IMR-90 (cell line): Measurements from ENCODE around the gene DERL3. TPM values are rescaled to one million over a fixed set of nuclear protein-coding genes. Genes with fewer than 3 reads are reported as not detected.

Source experiments
- ATAC-seq: fragments of 200-7000 bp; cut with Tn5 transposase; 2 replicates; pipeline ENCODE4 v1.9.1; 2020; ENCODE audit warnings: low read depth, mild to moderate bottlenecking, moderate library complexity
- BruUV-seq: library from RNA; stranded (reverse); fragments of 400-500 nt; replicated peaks from 2 replicates; lab custom pipeline; 2021; lab: Mats Ljungman, UMichigan
- CTCF ChIA-PET: fragments of 300-600 bp; formaldehyde crosslinking; extraction: SDS; loops from one replicate; lab custom pipeline; 2021; ENCODE audit warnings: antibody characterized with exemption; lab: Yijun Ruan, JAX
- POLR2A ChIA-PET: fragments of 300-600 bp; sonication (Branson Sonifier 250); formaldehyde crosslinking; loops from one replicate; lab custom pipeline; 2022; ENCODE audit warnings: antibody characterized with exemption; ENCODE audit not compliant: unreplicated experiment; lab: Charles Lee
- DNase-seq: peaks from one replicate; pipeline ENCODE4 v3.0.0; 2013
- H2AFZ ChIP-seq: replicated peaks from 2 replicates; pipeline ENCODE3; 2013; ENCODE audit warnings: low read length, mild to moderate bottlenecking; ENCODE audit not compliant: poor library complexity
- H2AK5ac ChIP-seq: 2 replicates; pipeline ENCODE4 v1.6.1; 2013; ENCODE audit warnings: low read depth, low read length, inconsistent platforms
- H2AK9ac ChIP-seq: replicated peaks from 2 replicates; pipeline ENCODE3; 2013; ENCODE audit warnings: mild to moderate bottlenecking, low read depth, low read length, moderate library complexity; ENCODE audit not compliant: poor library complexity
- H2BK120ac ChIP-seq: 2 replicates; pipeline ENCODE4 v1.6.1; 2013; ENCODE audit warnings: low read depth, low read length, inconsistent platforms
- H2BK15ac ChIP-seq: 3 replicates; pipeline ENCODE4 v1.6.1; 2013; ENCODE audit warnings: low read depth, low read length, inconsistent platforms
- H2BK20ac ChIP-seq: 2 replicates; pipeline ENCODE4 v1.6.1; 2013; ENCODE audit warnings: low read depth, mild to moderate bottlenecking, inconsistent platforms, low read length, moderate library complexity
- H2BK5ac ChIP-seq: 2 replicates; pipeline ENCODE4 v1.6.1; 2013; ENCODE audit warnings: mild to moderate bottlenecking, low read depth, low read length, inconsistent platforms; ENCODE audit not compliant: poor library complexity, severe bottlenecking
- H3K14ac ChIP-seq: replicated peaks from 2 replicates; pipeline ENCODE4 v1.6.1; 2013; ENCODE audit warnings: low read depth, low read length, inconsistent platforms
- H3K18ac ChIP-seq: 2 replicates; pipeline ENCODE4 v1.6.1; 2013; ENCODE audit warnings: low read depth, low read length, control low read depth
- H3K23ac ChIP-seq: 2 replicates; pipeline ENCODE4 v1.6.1; 2013; ENCODE audit warnings: low read depth, low read length, inconsistent platforms
- H3K27ac ChIP-seq: 2 replicates; pipeline ENCODE4 v1.5.1; 2013; ENCODE audit warnings: mild to moderate bottlenecking, control low read depth, low read length; ENCODE audit not compliant: insufficient read depth
- H3K27me3 ChIP-seq: 2 replicates; pipeline ENCODE4 v1.6.1; 2013; ENCODE audit warnings: low read length; ENCODE audit not compliant: control insufficient read depth, insufficient read depth
- H3K36me3 ChIP-seq: 2 replicates; pipeline ENCODE4 v1.6.1; 2013; ENCODE audit warnings: low read length, mixed read lengths; ENCODE audit not compliant: control insufficient read depth, insufficient read depth
- H3K4ac ChIP-seq: 2 replicates; pipeline ENCODE4 v1.6.1; 2013; ENCODE audit warnings: low read depth, low read length, inconsistent platforms
- H3K4me1 ChIP-seq: 2 replicates; pipeline ENCODE4 v1.6.1; 2013; ENCODE audit warnings: low read length, mixed read lengths; ENCODE audit not compliant: control insufficient read depth, insufficient read depth
- H3K4me2 ChIP-seq: 2 replicates; pipeline ENCODE4 v1.6.1; 2013; ENCODE audit warnings: low read depth, mild to moderate bottlenecking, control low read depth, low read length, moderate library complexity
- H3K4me3 ChIP-seq: 2 replicates; pipeline ENCODE4 v1.5.1; 2013; ENCODE audit warnings: low read depth, mild to moderate bottlenecking, control low read depth, low read length, moderate library complexity; ENCODE audit not compliant: insufficient read depth
- H3K56ac ChIP-seq: 2 replicates; pipeline ENCODE4 v1.6.1; 2013; ENCODE audit warnings: low read length, inconsistent platforms; ENCODE audit not compliant: insufficient read depth; ENCODE audit errors: extremely low read depth
- H3K79me1 ChIP-seq, 2 experiments: 2 replicates each; pipeline ENCODE4 v1.6.1; 2013; ENCODE audit warnings: low read length in 2 of 2, inconsistent platforms in 1 of 2, low read depth in 1 of 2
- H3K9ac ChIP-seq: 2 replicates; pipeline ENCODE4 v1.6.1; 2013; ENCODE audit warnings: low read depth, low read length, control low read depth
- H3K9me1 ChIP-seq: 2 replicates; pipeline ENCODE4 v1.6.1; 2013; ENCODE audit warnings: low read length, inconsistent platforms; ENCODE audit not compliant: insufficient read depth
- H3K9me3 ChIP-seq: 2 replicates; pipeline ENCODE4 v1.6.1; 2013; ENCODE audit warnings: low read length; ENCODE audit not compliant: control insufficient read depth, insufficient read depth
- H4K20me1 ChIP-seq: 2 replicates; pipeline ENCODE4 v1.6.1; 2013; ENCODE audit warnings: low read length, inconsistent platforms; ENCODE audit not compliant: insufficient read depth
- H4K5ac ChIP-seq: 2 replicates; pipeline ENCODE4 v1.6.1; 2013; ENCODE audit warnings: mild to moderate bottlenecking, low read depth, low read length, control low read depth
- H4K8ac ChIP-seq, 2 experiments: 2 replicates each; pipeline ENCODE4 v1.6.1; 2013; ENCODE audit warnings: low read depth in 2 of 2, low read length in 2 of 2, control low read depth in 1 of 2, inconsistent platforms in 1 of 2
- H4K91ac ChIP-seq: 2 replicates; pipeline ENCODE4 v1.6.1; 2013; ENCODE audit warnings: low read depth, low read length, inconsistent platforms; ENCODE audit not compliant: insufficient read depth
- BHLHE40 ChIP-seq: fragments of 150-350 bp; IDR thresholded peaks from 2 replicates; pipeline ENCODE4 v1.6.1; 2016; ENCODE audit warnings: mild to moderate bottlenecking, low read depth, low read length
- CEBPB ChIP-seq: IDR thresholded peaks from 2 replicates; pipeline ENCODE4 v1.6.1; 2012; ENCODE audit warnings: low read depth, low read length, improper control_type of control experiment
- CHD1 ChIP-seq: IDR thresholded peaks from 2 replicates; pipeline ENCODE4 v1.6.1; 2012; ENCODE audit warnings: low read depth, low read length, improper control_type of control experiment
- FOS ChIP-seq: fragments of 150-350 bp; IDR thresholded peaks from 2 replicates; pipeline ENCODE4 v1.6.1; 2016; ENCODE audit warnings: low read depth, low read length
- MAFK ChIP-seq: IDR thresholded peaks from 2 replicates; pipeline ENCODE4 v1.6.1; 2012; ENCODE audit warnings: low read depth, low read length, improper control_type of control experiment
- MAZ ChIP-seq: IDR thresholded peaks from 2 replicates; pipeline ENCODE4 v1.6.1; 2012; ENCODE audit warnings: low read depth, mild to moderate bottlenecking, low read length, improper control_type of control experiment, moderate library complexity, borderline replicate concordance
- MXI1 ChIP-seq: IDR thresholded peaks from 2 replicates; pipeline ENCODE4 v1.6.1; 2012; ENCODE audit warnings: low read depth, mild to moderate bottlenecking, low read length, moderate library complexity, borderline replicate concordance
- NFE2L2 ChIP-seq: fragments of 150-350 bp; IDR thresholded peaks from 2 replicates; pipeline ENCODE4 v1.6.1; 2016; ENCODE audit warnings: low read depth, mild to moderate bottlenecking, low read length
- POLR2A ChIP-seq: IDR thresholded peaks from 2 replicates; pipeline ENCODE4 v1.6.1; 2012; ENCODE audit warnings: mild to moderate bottlenecking, low read depth, low read length
- RAD21 ChIP-seq: IDR thresholded peaks from 2 replicates; pipeline ENCODE4 v1.6.1; 2012; ENCODE audit warnings: low read length, improper control_type of control experiment
- RCOR1 ChIP-seq: IDR thresholded peaks from 2 replicates; pipeline ENCODE4 v1.6.1; 2012; ENCODE audit warnings: mild to moderate bottlenecking, low read length, improper control_type of control experiment; ENCODE audit not compliant: insufficient replicate concordance
- RFX5 ChIP-seq: IDR thresholded peaks from 2 replicates; pipeline ENCODE4 v1.8.0; 2012; ENCODE audit warnings: low read depth, mild to moderate bottlenecking, low read length, moderate library complexity
- SMC3 ChIP-seq: fragments of 150-350 bp; IDR thresholded peaks from 2 replicates; pipeline ENCODE4 v1.6.1; 2016; ENCODE audit warnings: low read depth, mild to moderate bottlenecking, antibody characterized with exemption, low read length, moderate library complexity
- WGBS, 2 experiments: methylation state at CpG; one replicate each; pipeline versions ENCODE4 v1.1.5 to v1.1.7; 2013; ENCODE audit warnings: missing lambda C conversion rate in 2 of 2; ENCODE audit not compliant: insufficient read length in 1 of 2; ENCODE audit errors: extremely low coverage in 2 of 2; 5-methylcytosine and 5-hydroxymethylcytosine counted together
- dilution Hi-C: fragments of 300-500 bp; cut with HindIII; formaldehyde crosslinking; loops from one replicate; pipeline ENCODE4 v1.14.3; 2018; ENCODE audit warnings: low sequenced_read_pairs; ENCODE audit not compliant: unreplicated experiment
- in situ Hi-C: fragments of 300-500 bp; cut with MboI; formaldehyde crosslinking; loops from 3 replicates; pipeline ENCODE4 v1.14.3; 2019; ENCODE audit warnings: low sequenced_read_pairs, inconsistent platforms, mixed read lengths
- intact Hi-C: fragments of 100-400 bp; cut with micrococcal nuclease; formaldehyde crosslinking; loops from 2 replicates; pipeline ENCODE4 v1.10.0; 2022
- polyA plus RNA-seq, 3 experiments: library from polyadenylated mRNA; depleted of rRNA; stranded (reverse); fragments of >200 nt; gene quantifications; 2 replicates each; pipeline ENCODE4 v1.2.3, GENCODE V29; 2012; ENCODE audit warnings: low replicate concordance in 1 of 3
- total RNA-seq: library from RNA; depleted of rRNA; stranded (reverse); fragments of >200 nt; gene quantifications from 2 replicates; pipeline ENCODE4 v1.2.3, GENCODE V29; 2012
- TF ChIP-seq, protein P1 (sequence below): conservative IDR thresholded peaks from 2 replicates; pipeline ENCODE4 v1.5.1; 2012; ENCODE audit warnings: mild to moderate bottlenecking, low read depth, low read length, improper control_type of control experiment
- TF ChIP-seq, protein P2 (sequence below): fragments of 150-350 bp; IDR thresholded peaks from 2 replicates; pipeline ENCODE4 v1.6.1; 2017; ENCODE audit warnings: mild to moderate bottlenecking, antibody characterized with exemption, low read length, low read depth
- TF ChIP-seq, protein P3 (sequence below): fragments of 150-350 bp; IDR thresholded peaks from 2 replicates; pipeline ENCODE4 v1.6.1; 2016; ENCODE audit warnings: low read depth, mild to moderate bottlenecking, low read length, moderate library complexity, borderline replicate concordance

Gene DERL3
- total and polyA plus RNA-seq, 2 of the 4 experiments (the other 2 are of a cell fraction), result 0.18 to 0.62 TPM

DNA sequence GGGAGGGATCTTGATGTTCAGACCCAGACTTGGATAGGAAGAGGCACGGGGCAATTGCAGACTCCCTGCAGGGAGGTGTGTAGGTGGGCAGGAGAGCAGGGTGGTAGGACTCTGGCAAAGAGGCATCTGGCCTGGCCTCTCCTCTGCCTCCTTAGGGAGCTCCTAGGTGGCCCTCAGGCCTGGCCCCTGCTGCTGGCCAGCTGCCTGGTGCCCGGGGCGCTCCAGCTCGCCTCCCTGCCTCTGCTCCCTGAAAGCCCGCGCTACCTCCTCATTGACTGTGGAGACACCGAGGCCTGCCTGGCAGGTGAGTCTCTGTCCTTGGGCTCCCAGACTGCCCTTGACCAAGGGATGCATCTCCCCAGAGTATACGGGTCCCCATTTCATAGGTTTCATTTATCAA lies 38.8 kb upstream of the DERL3 start:
- H3K4ac ChIP-seq, result no peak overlapping the region
- DNase-seq, result no peak
- in situ Hi-C loops, result loop anchor here (5.0 kb wide), 1 partner anchor 60 kb away; no protein-coding TSS in a partner anchor
- H2BK5ac ChIP-seq, result no peak overlapping the region
- H2BK20ac ChIP-seq, result no peak overlapping the region
- intact Hi-C loops, result no loop called here
- POLR2A ChIA-PET, result no interaction called here
- no peak overlapping the region for H4K91ac ChIP-seq
- no peaks in the 10 kb centered on the region for H3K4me1 ChIP-seq
- H3K4me2 ChIP-seq, result no peak overlapping the region
- TF ChIP-seq CEBPB (no peak), MAZ (no peak), CHD1 (no peak), BHLHE40 (no peak), RCOR1 (no peak), POLR2A (no peak), RFX5 (no peak), FOS (no peak), SMC3 (no peak), MAFK (no peak), RAD21 (no peak), MXI1 (no peak), NFE2L2 (no peak)
- TF ChIP-seq, protein P1, sequence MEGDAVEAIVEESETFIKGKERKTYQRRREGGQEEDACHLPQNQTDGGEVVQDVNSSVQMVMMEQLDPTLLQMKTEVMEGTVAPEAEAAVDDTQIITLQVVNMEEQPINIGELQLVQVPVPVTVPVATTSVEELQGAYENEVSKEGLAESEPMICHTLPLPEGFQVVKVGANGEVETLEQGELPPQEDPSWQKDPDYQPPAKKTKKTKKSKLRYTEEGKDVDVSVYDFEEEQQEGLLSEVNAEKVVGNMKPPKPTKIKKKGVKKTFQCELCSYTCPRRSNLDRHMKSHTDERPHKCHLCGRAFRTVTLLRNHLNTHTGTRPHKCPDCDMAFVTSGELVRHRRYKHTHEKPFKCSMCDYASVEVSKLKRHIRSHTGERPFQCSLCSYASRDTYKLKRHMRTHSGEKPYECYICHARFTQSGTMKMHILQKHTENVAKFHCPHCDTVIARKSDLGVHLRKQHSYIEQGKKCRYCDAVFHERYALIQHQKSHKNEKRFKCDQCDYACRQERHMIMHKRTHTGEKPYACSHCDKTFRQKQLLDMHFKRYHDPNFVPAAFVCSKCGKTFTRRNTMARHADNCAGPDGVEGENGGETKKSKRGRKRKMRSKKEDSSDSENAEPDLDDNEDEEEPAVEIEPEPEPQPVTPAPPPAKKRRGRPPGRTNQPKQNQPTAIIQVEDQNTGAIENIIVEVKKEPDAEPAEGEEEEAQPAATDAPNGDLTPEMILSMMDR, result no peak
- TF ChIP-seq, protein P2, sequence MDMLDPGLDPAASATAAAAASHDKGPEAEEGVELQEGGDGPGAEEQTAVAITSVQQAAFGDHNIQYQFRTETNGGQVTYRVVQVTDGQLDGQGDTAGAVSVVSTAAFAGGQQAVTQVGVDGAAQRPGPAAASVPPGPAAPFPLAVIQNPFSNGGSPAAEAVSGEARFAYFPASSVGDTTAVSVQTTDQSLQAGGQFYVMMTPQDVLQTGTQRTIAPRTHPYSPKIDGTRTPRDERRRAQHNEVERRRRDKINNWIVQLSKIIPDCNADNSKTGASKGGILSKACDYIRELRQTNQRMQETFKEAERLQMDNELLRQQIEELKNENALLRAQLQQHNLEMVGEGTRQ, result no peak
- TF ChIP-seq, protein P3, sequence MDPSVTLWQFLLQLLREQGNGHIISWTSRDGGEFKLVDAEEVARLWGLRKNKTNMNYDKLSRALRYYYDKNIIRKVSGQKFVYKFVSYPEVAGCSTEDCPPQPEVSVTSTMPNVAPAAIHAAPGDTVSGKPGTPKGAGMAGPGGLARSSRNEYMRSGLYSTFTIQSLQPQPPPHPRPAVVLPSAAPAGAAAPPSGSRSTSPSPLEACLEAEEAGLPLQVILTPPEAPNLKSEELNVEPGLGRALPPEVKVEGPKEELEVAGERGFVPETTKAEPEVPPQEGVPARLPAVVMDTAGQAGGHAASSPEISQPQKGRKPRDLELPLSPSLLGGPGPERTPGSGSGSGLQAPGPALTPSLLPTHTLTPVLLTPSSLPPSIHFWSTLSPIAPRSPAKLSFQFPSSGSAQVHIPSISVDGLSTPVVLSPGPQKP, result no peak
- H3K18ac ChIP-seq, result no peak overlapping the region
- H3K36me3 ChIP-seq, result peaks cover under 1% of the 10 kb centered on the region
- no peak overlapping the region for H2AFZ ChIP-seq
- no peak overlapping the region for H3K27ac ChIP-seq
- H3K27me3 ChIP-seq, result no peaks in the 10 kb centered on the region
- no peaks in the 10 kb centered on the region for H3K79me1 ChIP-seq
- ATAC-seq, result no peak
- no peaks in the 10 kb centered on the region for H3K9me3 ChIP-seq
- no peak overlapping the region for H4K5ac ChIP-seq
- H3K23ac ChIP-seq, result no peak overlapping the region
- BruUV-seq, result no TSS peak
- H4K20me1 ChIP-seq, result no peaks in the 10 kb centered on the region
- H3K14ac ChIP-seq, result no peak overlapping the region
- H3K9me1 ChIP-seq, result peaks cover 8% of the 10 kb centered on the region; the same call in 1 of the 2 replicates
- no peak overlapping the region for H3K4me3 ChIP-seq
- WGBS, 2 experiments, result 86% methylated on average over 1 of the region's 8 CpGs; no CpG with 5 or more reads in 1 of the 2 experiments
- no peak overlapping the region for H2BK120ac ChIP-seq
- H2AK5ac ChIP-seq, result no peak overlapping the region
- no peak overlapping the region for H2AK9ac ChIP-seq
- dilution Hi-C loops, result no loop called here
- H3K9ac ChIP-seq, result no peak overlapping the region
- CTCF ChIA-PET, result no interaction called here
- H2BK15ac ChIP-seq, result no peak overlapping the region
- no peak overlapping the region for H3K56ac ChIP-seq
- H4K8ac ChIP-seq, result no peak overlapping the region
